Measurements from ENCODE around the gene ADM.
A peak's percentile ranks its signal among the peaks of the same experiment; 100 is the strongest.

ADM gene

DNA sequence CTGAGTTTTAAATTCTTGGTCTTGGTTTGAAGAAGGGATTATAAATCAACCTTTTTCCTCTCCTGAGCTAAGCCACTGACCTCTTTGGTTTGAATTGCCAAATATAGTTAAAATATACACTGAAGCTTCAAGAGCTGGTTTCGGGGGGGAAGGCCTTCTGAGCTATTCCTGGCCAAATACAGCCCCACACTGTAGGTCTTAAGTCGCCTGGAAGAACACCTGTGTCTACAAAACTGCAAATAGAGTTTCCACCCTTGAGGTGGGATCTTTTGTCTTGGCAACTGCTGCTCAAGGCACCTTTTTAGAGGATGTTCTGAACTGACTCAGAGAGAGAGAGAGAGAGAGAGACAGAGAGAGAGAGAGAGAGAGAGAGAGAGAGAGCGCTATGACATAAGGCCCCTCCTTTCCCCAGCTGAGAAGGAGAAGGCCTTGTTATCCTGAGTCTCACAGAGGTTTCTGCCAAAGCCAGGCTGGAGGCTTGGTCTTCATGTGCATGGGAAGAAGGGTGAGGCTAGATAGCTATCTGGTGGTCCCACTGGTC, 5.5 kb downstream of the ADM start:
- no peak for DNase-seq

DNA sequence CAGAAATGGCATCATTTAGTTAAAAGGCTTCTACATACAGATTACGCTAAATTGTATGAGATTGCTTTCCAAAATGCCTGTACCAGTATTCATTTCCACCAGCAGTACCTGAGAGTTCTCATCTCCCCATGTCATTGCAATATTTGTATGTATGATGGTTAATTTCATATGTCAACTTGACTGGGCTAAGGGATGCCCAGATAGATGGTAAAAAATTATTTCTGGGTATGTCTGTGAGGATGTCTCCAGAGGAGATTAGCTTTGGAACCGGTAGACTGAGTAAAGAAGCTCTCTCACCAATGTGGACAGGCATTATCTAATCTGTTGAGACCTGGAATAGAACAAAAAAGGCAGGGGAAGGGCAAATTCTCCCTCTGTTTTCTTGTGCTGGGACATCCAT, 6.9 kb downstream of the ADM start:
- no peak for DNase-seq

DNA sequence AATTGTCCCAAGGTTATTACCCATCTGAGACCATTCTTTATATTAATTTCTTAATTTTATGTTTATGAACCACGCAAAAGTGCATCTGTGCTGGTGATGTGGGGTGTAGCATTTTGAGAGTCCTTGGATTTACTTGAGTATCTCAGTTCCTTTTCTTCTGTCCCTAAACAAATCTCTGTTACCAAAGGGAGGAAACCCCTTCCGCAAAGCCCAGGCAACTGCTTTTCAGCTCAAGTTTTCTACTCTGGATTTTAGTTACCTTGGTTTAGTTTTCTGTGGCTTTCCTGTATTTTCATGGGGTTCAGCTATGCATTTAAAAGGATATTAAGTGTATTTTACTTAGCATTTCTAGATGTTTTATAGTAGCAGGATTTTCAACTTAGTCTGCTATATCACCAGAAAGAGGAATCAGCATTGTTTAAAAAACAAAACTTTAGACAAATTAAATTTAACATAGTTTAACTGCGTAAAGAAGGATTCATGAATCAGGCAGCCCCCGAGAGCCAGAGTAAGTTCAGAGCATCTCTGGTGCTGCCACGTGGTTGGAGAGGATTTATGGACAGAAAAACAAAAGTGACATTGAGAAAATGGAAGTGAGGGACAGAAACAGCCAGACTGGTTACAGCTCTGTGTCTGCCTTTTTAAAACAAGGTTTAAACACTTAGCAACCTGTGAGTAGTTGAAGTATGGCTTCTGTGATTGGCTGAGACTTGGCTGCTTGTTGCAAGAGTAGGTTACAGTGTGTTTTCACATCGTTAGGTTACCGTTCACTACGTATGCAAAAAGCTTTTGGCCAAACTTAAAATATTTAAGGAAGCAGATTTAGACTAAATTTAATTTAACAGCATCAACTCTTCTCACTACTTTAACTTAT, 9.6 kb downstream of the ADM start:
- DNase-seq = peak; percentile 55

DNA sequence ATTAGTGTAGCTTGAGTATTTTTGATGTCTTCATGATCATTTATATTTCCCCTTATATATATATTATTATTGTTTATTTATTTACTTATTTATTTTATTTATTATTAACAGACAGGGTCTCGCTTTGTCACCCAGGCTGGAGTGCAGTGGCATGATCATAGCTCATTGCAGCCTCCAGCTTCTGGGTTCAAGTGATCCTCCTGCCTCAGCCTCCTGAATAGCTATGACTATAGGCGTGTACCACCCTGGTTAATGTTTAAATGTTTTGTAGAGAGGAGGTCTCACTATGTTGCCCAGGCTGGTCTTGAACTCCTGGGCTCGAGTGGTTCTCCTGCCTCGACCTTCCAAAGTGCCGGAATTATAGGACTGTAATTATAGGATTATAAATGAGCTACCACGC, 10.2 kb downstream of the ADM start:
- DNase-seq = no peak

DNA sequence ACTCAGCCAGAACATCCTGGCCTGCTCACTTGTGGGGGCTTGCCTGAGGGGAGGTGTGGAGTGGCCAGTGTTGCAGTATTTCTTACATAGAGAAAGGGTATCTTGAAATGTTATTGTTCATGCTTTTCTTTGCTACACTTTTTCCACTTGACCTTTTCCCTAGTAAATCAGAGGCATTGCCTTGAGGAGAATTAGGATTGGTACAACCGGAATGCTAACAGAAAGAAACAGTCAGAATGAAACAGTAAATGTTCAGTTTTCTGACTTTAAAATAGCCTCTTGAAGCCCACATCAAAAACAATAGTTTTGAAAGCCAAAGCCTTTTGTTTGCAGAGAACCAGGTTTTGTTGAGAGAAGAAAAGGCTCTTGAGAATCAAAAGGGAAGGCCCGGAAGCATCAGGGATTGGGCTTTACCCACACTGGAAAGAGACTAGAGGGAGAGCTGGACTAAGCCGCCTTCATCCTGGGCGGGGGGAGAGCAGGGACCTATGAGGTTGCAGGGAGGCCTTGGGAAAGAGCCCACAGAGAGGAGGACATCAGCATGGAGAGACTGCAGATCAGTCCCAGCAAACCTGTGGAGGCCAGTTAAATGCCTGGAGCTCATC, 12.4 kb downstream of the ADM start:
- DNase-seq = no peak

DNA sequence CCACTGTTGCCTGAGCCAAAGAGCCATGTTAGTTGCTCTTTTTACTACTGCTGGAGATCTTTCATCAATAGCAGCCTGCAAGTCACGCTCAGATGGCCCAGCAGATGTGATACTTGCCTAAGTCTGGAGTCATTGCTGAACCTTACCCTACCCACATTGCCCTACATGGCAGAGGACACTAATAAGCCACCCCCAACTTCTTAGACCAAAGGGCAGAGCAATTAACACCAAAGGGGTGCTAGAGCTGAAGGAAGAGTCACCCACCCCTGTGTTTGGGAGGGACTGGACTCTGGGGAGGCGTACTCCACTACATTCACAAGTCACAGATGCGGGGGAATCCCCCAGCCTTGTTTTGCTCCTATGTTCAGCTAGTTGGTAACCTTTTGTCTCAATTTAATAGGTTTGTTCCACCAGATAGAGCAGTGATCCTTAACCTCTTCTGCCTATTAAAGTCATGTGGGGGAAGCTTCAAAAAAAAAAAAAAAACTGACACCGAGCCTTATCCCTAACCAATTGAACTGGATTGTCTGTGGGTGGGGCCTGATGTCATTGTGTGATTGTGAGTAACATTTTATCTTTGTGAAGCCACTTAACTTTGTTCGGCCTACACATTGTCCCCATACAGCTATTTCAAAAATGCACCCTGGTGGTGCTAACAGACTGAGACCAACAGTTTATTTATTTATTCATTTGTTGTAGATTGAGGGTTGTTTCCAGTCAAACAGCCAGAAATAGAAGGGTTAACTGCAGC, 13.1 kb downstream of the ADM start:
- DNase-seq = no peak

DNA sequence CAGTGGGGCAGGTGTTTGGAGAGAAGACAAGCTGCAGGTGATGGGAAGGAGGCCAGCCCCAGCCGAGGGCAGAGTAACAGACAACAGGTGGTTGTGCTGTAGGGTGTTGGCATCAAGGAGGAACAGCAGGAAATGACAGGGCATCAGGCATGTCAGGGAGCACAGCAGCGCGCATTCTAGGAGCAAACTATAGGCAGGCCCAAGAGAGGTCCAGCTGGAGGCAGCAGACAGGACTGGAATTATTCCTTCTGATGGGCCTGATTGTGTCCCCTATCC, 13.6 kb downstream of the ADM start:
- DNase-seq = no peak

DNA sequence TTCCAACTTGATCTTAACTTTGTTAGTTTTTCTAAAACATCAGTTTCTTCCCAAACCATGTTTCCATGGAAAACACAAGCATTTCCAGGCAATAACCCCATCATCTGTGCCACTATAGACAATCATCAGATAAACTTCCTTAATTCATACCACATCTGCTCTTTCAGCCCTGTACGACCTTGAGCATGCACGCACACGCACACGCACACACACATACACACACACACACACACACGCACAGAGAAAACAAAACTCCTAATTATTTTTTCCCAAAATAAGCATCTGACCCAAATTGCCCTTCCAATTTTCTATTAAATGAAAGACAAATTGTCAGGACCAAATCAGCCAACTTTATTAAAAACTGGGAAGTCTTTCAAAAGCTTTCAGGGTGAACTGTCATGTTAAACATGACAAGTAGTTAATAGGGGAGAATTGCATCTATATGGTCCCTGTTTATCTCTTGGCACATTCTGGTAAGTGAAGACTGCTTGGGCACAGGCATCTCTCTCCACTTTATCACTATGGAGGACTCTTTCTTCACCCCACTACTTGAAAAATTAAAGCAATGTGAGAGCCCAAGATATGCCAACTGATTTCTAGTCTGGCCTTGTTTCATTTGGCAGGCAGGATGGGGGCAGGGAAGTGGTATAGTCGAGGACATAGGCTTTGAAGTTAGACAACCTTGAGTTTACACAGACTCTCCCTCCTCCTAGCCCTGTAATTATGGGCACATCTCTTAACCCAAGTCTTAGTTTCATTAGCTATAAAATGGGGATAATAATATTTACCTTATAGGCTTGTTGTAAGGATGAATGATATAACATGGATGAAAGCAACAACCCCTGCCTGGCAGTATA, 15.1 kb downstream of the ADM start:
- DNase-seq = no peak

DNA sequence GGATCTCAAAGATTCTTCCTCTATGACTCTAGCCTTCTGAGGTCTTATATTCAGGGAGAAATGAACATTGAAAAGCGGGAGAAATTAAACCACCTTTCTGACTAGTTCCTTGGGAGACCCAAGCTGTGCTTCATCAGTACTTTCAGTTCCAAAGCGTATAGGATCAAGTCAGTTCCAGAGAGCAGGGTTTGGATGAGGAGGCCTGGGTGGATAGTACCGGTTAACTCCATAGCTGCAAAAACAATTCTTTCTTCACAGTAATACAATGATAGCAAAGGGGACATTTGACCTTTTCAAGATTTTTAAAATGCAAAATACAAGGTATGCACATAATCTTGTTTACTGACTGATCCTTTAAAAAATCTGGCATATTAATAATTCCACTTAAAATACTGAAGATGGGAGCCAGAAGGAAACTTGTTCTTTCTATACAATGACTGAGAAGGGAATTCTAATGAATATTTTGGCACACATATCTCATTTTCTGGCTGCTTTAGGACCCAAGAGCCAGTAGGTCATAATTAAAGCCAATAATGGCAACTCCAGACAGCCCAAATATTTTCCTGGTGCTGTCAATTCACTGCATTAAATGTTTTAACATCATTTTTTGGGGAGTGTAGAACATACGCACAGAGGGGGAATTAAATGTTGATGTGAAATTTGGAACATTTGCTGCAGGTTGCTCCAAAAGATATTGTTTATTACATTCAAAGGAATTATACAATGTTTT, 16.0 kb downstream of the ADM start:
- no peak for DNase-seq

DNA sequence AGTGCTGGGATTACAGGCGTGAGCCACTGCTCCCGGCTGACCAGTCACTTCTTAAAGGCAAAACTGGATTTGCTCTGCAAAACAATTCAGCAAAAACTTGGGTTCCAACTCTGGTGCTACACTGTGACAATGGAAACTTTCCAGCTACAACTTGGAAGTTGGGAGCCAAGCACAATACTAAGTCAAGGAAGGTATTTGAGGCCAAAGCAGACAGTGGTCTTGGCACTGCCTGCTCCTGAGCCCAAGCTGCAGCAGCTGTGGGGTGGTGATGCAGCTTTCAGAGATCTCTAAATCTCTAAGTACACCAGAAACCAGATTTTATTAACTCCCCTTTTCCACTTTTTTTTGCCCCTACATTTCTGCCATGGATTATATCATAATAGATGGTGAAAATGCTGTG, 17.5 kb downstream of the ADM start:
- no peak for DNase-seq

DNA sequence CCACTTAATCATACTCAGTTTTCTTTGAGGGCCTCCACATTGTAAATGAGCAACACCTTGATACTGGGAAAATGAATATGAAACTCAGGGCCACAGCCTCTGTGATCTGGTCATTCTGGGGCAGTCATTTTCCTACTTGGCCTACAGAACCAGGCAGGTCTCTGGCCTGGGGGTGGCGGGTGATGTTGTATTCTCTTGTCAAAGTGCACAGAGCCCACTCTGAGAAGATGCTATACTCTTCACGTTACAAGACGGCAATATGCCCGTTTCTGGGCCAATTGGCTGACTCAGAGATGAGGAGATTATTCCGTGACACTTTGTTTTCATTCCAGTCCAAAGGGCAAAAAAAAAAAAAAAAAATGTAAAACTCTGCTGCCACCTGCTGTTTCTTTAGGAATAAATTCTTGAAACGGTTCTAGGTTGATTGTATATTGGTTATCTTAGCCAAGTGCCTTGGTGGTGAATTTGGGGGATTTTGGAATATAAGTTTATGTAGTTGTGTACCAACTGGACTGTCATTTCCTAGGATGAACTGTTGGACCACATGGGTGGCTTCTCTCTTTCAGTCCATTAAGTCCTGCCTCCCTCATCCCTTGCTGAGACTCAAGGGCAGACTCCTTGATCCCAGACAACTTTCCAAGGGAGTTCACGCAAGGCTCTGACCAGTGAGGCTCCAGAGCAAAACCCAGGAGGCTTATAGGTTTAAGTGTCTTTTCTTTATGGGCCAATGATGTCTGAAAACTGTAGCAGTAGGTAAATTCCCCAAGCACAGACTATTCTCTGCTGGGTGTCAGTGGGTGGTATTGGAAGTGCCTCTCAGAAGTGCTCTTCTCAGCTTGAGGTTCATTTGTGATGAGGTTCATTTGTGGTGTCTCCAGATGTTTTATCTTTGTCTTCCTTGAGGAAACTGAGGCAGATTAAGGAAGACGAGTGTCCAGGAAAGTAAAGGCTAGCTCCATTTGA, 18.2 kb downstream of the ADM start:
- DNase-seq = peak; percentile 56

DNA sequence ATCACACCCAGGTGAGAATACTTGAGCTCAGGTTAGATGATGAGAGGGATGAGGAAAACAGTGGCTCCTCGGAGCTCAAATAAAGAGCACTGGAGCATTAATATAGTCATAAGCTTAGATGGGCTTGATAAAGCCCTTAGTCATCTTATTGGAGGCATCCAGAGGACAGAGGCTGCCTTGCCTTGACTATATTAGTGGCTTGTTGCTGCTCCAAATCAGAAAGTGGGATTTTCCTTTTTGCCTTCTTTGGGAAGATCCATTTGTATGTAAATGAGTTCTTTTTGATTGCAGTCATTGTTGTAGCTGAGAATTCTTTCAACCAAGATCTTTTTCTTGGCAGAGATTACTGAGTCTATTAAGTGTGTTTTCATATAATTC, 18.9 kb downstream of the ADM start:
- no peak for DNase-seq

DNA sequence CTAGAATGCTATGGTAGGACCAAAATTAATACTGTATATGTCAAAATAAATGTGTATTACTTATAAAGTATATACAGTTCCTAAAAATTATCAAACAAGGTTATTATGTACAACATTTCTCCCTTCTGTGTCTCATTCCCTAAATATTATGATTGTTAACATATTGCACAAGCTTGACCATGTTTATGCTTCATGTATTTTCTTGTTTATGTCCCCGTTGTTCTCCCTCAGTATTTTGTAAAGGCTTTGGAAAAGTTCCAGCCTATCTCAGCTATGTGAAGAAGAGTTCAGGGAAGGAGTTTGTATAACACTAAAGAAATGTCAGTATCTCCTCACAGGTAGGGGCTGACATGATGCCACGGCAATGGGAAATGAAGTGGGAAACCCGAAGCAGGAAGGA, 19.6 kb downstream of the ADM start:
- no peak for DNase-seq

DNA sequence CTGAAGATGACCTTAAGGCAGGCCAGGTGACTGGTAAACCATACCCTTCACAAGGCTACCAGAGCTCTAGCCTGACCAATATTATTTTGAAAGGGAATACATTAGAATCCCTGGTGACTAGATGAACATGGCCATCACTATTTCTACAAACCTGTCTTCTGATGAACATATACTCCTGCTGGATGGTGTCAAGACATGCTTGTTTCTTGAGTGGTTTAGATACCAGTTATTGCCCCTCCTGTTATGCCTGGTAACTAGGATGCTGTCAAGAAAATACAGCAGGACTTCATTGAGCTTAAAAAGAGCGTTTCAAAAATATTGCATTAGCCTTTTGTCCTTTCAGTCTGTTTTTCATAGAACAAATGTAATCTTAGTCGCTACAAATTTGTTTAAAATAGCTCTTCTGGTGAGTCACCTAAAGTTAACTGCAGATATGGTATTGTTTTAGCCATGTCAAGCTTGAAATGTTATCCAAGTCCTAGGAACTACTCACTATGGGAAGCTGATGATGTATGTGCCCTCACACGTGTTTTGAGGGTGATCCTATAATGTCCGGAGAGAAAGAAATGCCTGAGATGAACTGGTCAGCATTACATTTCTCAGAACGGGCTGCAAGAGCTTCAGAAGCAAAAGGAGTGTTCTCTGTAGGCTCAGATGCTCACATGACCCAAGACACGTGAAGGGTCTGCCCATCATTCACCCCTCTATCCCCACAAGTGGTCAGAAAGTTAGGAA, 20.6 kb downstream of the ADM start:
- no peak for DNase-seq

DNA sequence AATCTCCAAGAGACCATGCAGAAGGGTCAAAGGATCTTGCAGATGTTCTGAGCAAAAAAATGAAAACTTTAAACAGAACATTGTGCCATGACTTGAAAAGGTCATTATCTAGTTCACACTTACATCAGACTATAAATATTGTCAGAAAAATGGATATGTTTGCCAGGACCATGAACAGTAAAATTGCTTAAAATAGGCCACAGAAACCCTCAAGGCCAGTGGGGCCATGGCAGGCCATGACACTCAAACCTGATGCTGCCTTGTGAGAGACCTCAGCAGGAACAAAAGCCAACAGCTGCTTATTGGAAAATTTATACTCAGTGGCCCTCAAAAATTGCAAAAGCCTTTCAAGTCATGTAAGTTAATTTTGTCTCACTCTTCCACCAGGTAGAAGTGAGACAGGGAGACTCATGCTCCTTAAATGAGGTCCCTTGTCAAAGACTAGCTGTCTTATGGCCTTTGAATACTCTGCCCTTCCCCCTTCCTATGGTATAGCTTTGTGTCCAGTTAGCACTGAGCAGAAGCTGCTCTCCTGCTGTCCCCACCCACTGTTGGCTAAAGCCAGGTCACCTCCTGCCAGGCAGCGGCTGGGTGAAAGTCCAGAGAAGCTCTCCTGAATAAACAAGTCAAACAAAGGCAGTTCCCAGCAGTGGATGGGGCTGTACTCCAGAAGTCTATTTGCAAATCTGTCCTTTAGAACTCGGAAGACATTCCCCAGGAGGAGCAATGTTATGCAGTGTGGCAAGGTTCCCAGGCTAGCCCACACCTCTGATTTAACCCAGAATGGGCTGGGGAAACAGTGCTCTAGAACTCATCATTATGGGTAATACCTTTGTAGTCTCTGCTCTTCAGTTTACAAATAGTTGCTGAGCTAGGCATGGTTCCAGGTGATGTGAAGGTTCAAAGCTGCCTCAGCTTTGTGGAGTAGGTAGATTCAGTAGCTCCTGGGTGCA, 21.4 kb downstream of the ADM start:
- no peak for DNase-seq

DNA sequence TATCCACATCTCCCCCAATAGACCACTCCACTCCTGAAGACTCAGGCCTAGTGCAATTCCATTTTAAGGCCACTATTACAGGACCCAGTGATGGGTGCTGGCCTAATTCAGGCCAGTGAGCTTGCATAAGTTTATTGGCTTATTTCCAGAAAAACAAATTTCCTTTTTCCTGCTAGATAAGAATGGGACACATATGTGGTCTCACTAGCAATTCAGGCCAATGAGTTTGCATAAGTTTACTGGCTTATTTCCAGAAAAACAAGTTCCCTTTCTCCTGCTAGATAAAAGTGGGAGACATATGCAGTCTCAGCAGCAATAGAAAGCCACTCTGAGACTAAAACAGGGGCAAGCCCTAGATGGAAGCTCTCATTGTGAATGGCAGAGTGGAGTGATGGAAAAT, 22.4 kb downstream of the ADM start:
- no peak for DNase-seq

DNA sequence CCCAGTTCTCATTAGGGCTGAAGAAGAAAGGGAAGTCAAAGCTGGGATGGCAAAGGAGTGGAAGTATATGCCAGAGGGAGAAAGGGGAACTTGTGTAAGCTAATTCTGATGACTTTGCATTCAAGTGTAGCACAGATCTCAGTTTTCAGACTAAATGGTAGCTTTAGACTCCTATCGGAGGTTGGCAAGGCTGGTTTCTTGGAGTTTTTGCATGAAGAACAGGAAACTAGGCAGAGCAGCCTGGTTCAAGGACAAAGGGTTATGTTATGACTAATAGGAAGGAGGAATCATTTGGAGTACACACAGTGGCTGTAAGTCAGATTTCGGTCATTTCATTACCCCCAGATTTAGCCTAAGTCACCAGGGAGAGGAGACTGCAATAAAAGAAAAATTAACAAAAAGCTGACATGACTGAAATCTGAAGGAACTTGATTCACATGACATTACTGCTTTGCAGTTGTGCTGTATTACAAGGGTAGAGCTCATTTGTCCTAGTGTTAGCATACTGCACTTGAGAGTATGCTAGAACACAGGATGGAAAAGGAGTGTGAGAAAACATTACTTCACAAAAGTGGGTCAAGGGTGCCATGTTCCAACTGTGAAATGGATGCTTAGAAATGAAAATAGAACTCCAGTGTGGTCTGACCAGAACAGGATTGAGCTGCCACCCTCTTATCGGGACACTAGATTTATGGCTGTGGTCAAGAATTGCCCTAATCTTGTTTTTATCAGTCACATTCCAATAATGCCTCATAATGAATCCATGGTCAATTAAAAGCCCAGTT, 23.6 kb downstream of the ADM start:
- DNase-seq = no peak

DNA sequence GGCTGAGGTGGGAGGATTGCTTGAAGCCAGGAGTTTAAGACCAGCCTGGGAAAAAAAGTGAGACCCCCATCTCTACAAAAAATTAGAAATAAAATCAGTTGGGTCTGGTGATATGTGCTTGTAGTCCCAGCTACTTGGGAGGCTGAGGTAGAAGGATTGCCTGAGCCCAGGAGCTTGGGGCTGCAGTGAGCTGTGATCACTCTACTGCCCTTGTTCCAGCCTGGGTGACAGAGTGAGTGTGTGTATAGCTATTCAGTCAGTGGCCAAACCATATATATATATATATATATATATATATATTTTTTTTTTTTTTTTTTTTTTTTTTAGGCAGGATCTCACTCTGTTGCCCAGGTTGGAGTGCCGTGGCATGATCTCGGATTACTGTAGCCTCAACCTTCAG, 24.5 kb downstream of the ADM start:
- no peak for DNase-seq

Measured in CD4-positive, alpha-beta T cell treated with Interleukin-17A for 1 hour (primary cell).